Body of pancreas (tissue), 4 donors: ENCODE results near the gene MMP17. TPM values are rescaled to one million over a fixed set of nuclear protein-coding genes. Genes with fewer than 3 reads are reported as not detected.

ENCODE experiments used
- ATAC-seq: fragments of 150-250 bp; one replicate; pipeline ENCODE4 v1.9.1; 2016
- DNase-seq, 4 donors: peaks; one replicate each; pipeline ENCODE4 v3.0.0-alpha.2; 2019
- H3K27ac ChIP-seq, 4 donors: fragments of 200-600 bp; sonication (generic); 1 replicate in 3 of 4; 2 replicates in 1 of 4; pipeline versions ENCODE4 v1.5.1 to v1.6.1; 2016 to 2019; ENCODE audit warnings: mild to moderate bottlenecking in 1 of 4, mixed read lengths in 1 of 4, moderate library complexity in 1 of 4
- H3K27me3 ChIP-seq, 2 donors: fragments of 200-600 bp; sonication (generic); one replicate each; pipeline ENCODE4 v1.6.0; 2016; ENCODE audit warnings: mild to moderate bottlenecking in 1 of 2
- H3K36me3 ChIP-seq, 2 donors: fragments of 200-600 bp; sonication (generic); replicated peaks in 1 of 2; 2 replicates each; pipeline ENCODE4 v1.5.1; 2016; ENCODE audit warnings: low read depth in 2 of 2; ENCODE audit not compliant: insufficient read depth in 1 of 2
- H3K4me1 ChIP-seq: fragments of 200-600 bp; sonication (generic); one replicate; pipeline ENCODE4 v1.6.0; 2016
- H3K4me3 ChIP-seq, 2 donors: fragments of 200-600 bp; sonication (generic); 1 replicate in 1 of 2; 2 replicates in 1 of 2; pipeline ENCODE4 v1.5.1; 2016 to 2019
- H3K9me3 ChIP-seq, 3 donors: fragments of 200-600 bp; sonication (generic); 1 replicate in 2 of 3; 2 replicates in 1 of 3; pipeline ENCODE4 v1.5.1; 2016
- CTCF ChIP-seq, 7 experiments: fragments of 450-650 bp in 4 of 7; fragments of 200-600 bp in 3 of 7; sonication (generic) in 3 of 7; IDR thresholded peaks; one replicate each; pipeline ENCODE4 v1.5.1; 2016 to 2019; ENCODE audit warnings: antibody characterized with exemption in 7 of 7
- POLR2A ChIP-seq, 3 donors: fragments of 450-650 bp; IDR thresholded peaks; one replicate each; pipeline ENCODE4 v1.6.1; 2016; ENCODE audit warnings: antibody characterized with exemption in 3 of 3, mild to moderate bottlenecking in 2 of 3
- WGBS, 2 donors: methylation state at CpG; one replicate each; pipeline ENCODE4 v1.1.5; 2017; 5-methylcytosine and 5-hydroxymethylcytosine counted together
- intact Hi-C: fragments of 100-400 bp; cut with DNase I; formaldehyde crosslinking; loops from one replicate; pipeline ENCODE4 v1.15.1; 2023
- total RNA-seq, 2 donors: library from RNA; depleted of rRNA; stranded (reverse); fragments of >200 nt; gene quantifications; one replicate each; pipeline ENCODE4 v1.1.0, GENCODE V29; 2016

Gene MMP17
- total RNA-seq, 2 donors from 2014 or later: 2.6 to 6.7 TPM

- Histone ChIP-seq H3K9me3 (no peaks in the 10 kb centered on the region), H3K27ac (no peak overlapping the region), H3K4me3 (no peak overlapping the region), H3K36me3 (peaks cover 0 to 26% of the 10 kb centered on the region in 2 donors), H3K4me1 (no peaks in the 10 kb centered on the region), H3K27me3 (no peaks in the 10 kb centered on the region)
- TF ChIP-seq POLR2A (IDR thresholded peaks at IDR 0.05) (no peak), CTCF (IDR thresholded peaks at IDR 0.05) (no peak)
- ATAC-seq: no peak
- intact Hi-C loops: no loop called here
- WGBS, 2 donors: 89 to 94% methylated on average over 11 of the region's 11 CpGs
- DNase-seq: no peak
These were observed 40.1 kb upstream of the MMP17 start for GRCh38 chr12:131788070-131788469.

- DNase-seq (no peak), ATAC-seq (no peak)
- Histone ChIP-seq H3K9me3 (no peaks in the 10 kb centered on the region), H3K27me3 (no peaks in the 10 kb centered on the region), H3K4me3 (no peak overlapping the region), H3K4me1 (no peaks in the 10 kb centered on the region), H3K27ac (no peak overlapping the region), H3K36me3 (peaks cover 0 to 26% of the 10 kb centered on the region in 2 donors)
- intact Hi-C loops: no loop called here
- TF ChIP-seq CTCF (IDR thresholded peaks at IDR 0.05) (no peak), POLR2A (IDR thresholded peaks at IDR 0.05) (no peak)
- 83 to 93% methylated on average over 12 of the region's 12 CpGs for WGBS, 2 donors
These were observed 38.6 kb upstream of the MMP17 start for GRCh38 chr12:131789638-131790037.

GRCh38 chr12:131793243-131794022 is 34.8 kb upstream of the MMP17 start:
- peaks cover 0 to 19% of the 10 kb centered on the region in 2 donors for H3K36me3 ChIP-seq
- H3K9me3 ChIP-seq: no peaks in the 10 kb centered on the region
- H3K27ac ChIP-seq: no peak overlapping the region
- no peaks in the 10 kb centered on the region for H3K27me3 ChIP-seq
- ATAC-seq (no peak), DNase-seq (no peak)
- H3K4me1 ChIP-seq: no peaks in the 10 kb centered on the region
- no peak overlapping the region for H3K4me3 ChIP-seq
- TF ChIP-seq CTCF (IDR thresholded peaks at IDR 0.05): no peak
- no peak for TF ChIP-seq POLR2A (IDR thresholded peaks at IDR 0.05)
- intact Hi-C loops: no loop called here
- 90 to 92% methylated on average over 19 of the region's 19 CpGs for WGBS, 2 donors

GRCh38 chr12:131794061-131794460 is 34.1 kb upstream of the MMP17 start:
- Histone ChIP-seq H3K9me3 (no peaks in the 10 kb centered on the region), H3K27ac (no peak overlapping the region), H3K27me3 (no peaks in the 10 kb centered on the region), H3K4me3 (no peak overlapping the region), H3K36me3 (peaks cover 0 to 19% of the 10 kb centered on the region in 2 donors), H3K4me1 (no peaks in the 10 kb centered on the region)
- DNase-seq (no peak), ATAC-seq (no peak)
- intact Hi-C loops: no loop called here
- no peak for TF ChIP-seq POLR2A (IDR thresholded peaks at IDR 0.05)
- 92 to 95% methylated on average over 7 of the region's 7 CpGs for WGBS, 2 donors

- no peak for DNase-seq
- no peak overlapping the region for H3K4me3 ChIP-seq
- H3K4me1 ChIP-seq: no peaks in the 10 kb centered on the region
- ATAC-seq: no peak
- no peaks in the 10 kb centered on the region for H3K9me3 ChIP-seq
- no peak for TF ChIP-seq CTCF (IDR thresholded peaks at IDR 0.05)
- no peak for TF ChIP-seq POLR2A (IDR thresholded peaks at IDR 0.05)
- no peaks in the 10 kb centered on the region for H3K27me3 ChIP-seq
- WGBS, 2 donors: 79 to 92% methylated on average over 10 of the region's 10 CpGs
- H3K27ac ChIP-seq: no peak overlapping the region
- intact Hi-C loops: no loop called here
- H3K36me3 ChIP-seq: peaks cover 0 to 21% of the 10 kb centered on the region in 2 donors
These were observed 33.6 kb upstream of the MMP17 start for GRCh38 chr12:131794573-131794972.
